Pancreas (tissue), 10 donors: ENCODE results near the gene MEOX1. TPM values are rescaled to one million over a fixed set of nuclear protein-coding genes. Genes with fewer than 3 reads are reported as not detected.
A peak's percentile ranks its signal among the peaks of the same experiment; 100 is the strongest.

Experiments
- ATAC-seq, 4 donors: fragments of 200-7000 bp; cut with Tn5 transposase; one replicate each; pipeline versions ENCODE4 v1.8.0 to v1.9.1; 2020; ENCODE audit warnings: mild to moderate bottlenecking in 4 of 4, moderate library complexity in 4 of 4
- DNase-seq, 6 donors: peaks; one replicate each; pipeline ENCODE4 v3.0.0-alpha.2; 2020
- FAIRE-seq: peaks from 2 replicates; lab custom pipeline; 2012; peaks lifted over from hg19 to GRCh38; lab: Jason Lieb, UNC
- H3K27ac ChIP-seq, 4 donors: fragments of 200-600 bp; sonication (generic); 1 replicate in 3 of 4; 2 replicates in 1 of 4; pipeline versions ENCODE4 v1.5.0 to v1.8.0; 2020
- H3K27me3 ChIP-seq, 4 donors: fragments of 200-600 bp; one replicate each; pipeline ENCODE4 v1.8.0; 2021
- H3K36me3 ChIP-seq, 3 donors: fragments of 200-600 bp; sonication (generic) in 1 of 3; one replicate each; pipeline versions ENCODE4 v1.5.0 to v1.8.0; 2020 to 2021
- H3K4me1 ChIP-seq, 3 donors: fragments of 200-600 bp; one replicate each; pipeline ENCODE4 v1.8.0; 2021
- H3K4me3 ChIP-seq, 4 donors: fragments of 200-600 bp; sonication (generic) in 2 of 4; one replicate each; pipeline versions ENCODE4 v1.5.0 to v1.8.0; 2020 to 2021
- H3K9me3 ChIP-seq, 4 donors: fragments of 200-600 bp; one replicate each; pipeline ENCODE4 v1.8.0; 2021
- CTCF ChIP-seq, 4 donors: fragments of 200-600 bp; sonication (generic) in 3 of 4; IDR thresholded peaks; one replicate each; pipeline versions ENCODE4 v1.5.0 to v1.8.0; 2021; ENCODE audit warnings: antibody characterized with exemption in 4 of 4
- WGBS, 2 donors: extraction: QIAGEN DNeasy Blood & Tissue Kit; methylation state at CpG; one replicate each; pipeline ENCODE4 v1.1.7; 2013; 5-methylcytosine and 5-hydroxymethylcytosine counted together
- intact Hi-C, 3 donors: fragments of 100-400 bp; cut with DNase I; formaldehyde crosslinking; loops; one replicate each; pipeline versions ENCODE4 v1.11.1 to v1.14.2; 2022
- polyA plus RNA-seq, 2 donors: library from polyadenylated mRNA; stranded (reverse); fragments of 200-250 nt; gene quantifications; one replicate each; pipeline ENCODE4 v1.2.3, GENCODE V29; 2013
- total RNA-seq, 6 donors: library from RNA; stranded (reverse); fragmentation: NEBNext Ultra II Directional in 4 of 6; extraction: Animal tissue kit (Norgen Biotek cat#: 25700) in 4 of 6; gene quantifications; one replicate each; pipeline versions ENCODE4 v1.2.1 to v1.2.4, GENCODE V29; 2021 to 2023
- donor health status: healthy with polysubstance abuse.
- donor health status: DM: no; HTN: no; CAD: no; lungs with moderate emphysema.
- donor health status: DM: no; HTN: no; CAD: no.
- donor health status: control.
- donor health status: control.
- donor health status: Bipolar disorder and iron deficiency.
- donor health status: DM: yes; HTN: yes; CAD: no.
- donor health status: DM: no; HTN: no; CAD: no.
- donor health status: DM: no; HTN: no; CAD: no.
- donor health status: DM: yes; HTN: yes; CAD: no.

MEOX1 gene
- total and polyA plus RNA-seq, 8 donors, result 0.28 to 4.3 (median 1.1) TPM

DNA sequence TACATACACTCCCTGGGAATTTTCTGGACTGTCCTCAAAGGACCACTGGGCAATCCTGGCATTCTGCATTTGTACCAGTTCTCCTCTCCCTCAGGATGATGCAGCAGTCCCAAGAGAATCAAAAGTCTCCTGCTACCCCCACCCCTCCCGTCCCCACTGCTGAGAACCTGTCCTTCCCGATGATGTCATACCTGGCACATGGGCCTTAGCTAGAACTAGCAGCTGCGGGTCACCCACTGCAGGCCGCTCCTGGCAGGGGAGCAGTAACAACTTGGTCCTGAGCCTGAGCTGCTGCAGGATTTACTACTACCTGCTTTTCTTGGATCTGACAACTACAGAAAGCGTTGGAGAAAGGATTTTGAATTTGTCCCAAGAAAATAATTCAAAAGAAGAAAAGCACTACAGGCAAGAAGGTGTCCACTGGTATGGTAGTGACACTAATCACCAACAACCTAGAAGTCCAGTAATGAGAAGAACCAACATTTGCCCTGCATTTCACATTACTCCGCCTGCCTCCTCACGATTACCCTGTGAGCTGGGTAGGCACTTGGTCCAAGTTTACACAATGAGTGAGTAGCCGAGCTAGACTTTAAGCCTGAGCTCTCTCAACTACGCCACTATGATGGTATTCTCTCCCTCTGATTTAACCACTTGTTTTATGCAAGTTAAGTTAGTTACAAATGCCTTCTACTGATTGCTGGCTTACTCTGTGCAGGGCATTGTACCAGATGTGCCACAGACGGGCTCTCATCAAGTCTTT, 60.3 kb downstream of the MEOX1 start:
- DNase-seq, result peak in 4 of 6 donors; percentile 22 to 40 (median 31)
- intact Hi-C loops, result no loop called here
- no peak for FAIRE-seq

DNA sequence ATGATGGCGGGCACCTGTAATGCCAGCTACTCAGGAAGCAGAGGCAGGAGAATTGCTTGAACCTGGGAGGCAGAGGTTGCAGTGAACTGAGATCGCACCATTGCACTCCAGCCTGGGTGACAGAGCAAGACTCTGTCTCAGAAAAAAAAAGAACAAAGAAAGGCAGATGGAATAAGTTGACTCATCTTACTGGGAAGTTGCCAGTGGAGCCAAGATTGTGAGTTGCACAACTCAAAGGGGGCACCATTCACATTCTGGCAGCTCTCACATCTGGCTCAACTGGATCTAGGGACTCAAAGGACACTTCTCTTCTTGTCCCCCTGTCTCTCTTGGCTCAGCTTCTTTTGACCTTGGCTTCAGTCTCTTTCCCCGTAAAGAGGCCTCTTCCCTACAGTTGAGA, 61.9 kb downstream of the MEOX1 start:
- intact Hi-C loops, result no loop called here
- Histone ChIP-seq H3K36me3 (no peaks in the 10 kb centered on the region), H3K27ac (no peak overlapping the region), H3K27me3 (no peaks in the 10 kb centered on the region), H3K4me3 (no peak overlapping the region), H3K4me1 (no peaks in the 10 kb centered on the region), H3K9me3 (no peaks in the 10 kb centered on the region)
- no peak for TF ChIP-seq CTCF (IDR thresholded peaks at IDR 0.05)
- DNase-seq (no peak), FAIRE-seq (no peak), ATAC-seq (peak in 1 of 4 donors; percentile 49)
- 88 to 89% methylated on average over 3 of the region's 3 CpGs for WGBS, 2 donors

More for the DNA sequence above, 60.3 kb downstream of the MEOX1 start:
- H3K27ac ChIP-seq, result no peak overlapping the region
- H3K4me3 ChIP-seq, result no peak overlapping the region
- 52 to 56% methylated on average over 10 of the region's 10 CpGs for WGBS, 2 donors
- H3K4me1 ChIP-seq, result no peaks in the 10 kb centered on the region
- ATAC-seq, result peak in 3 of 4 donors; percentile 67 to 75 (median 67)
- H3K36me3 ChIP-seq, result no peaks in the 10 kb centered on the region
- no peaks in the 10 kb centered on the region for H3K9me3 ChIP-seq
- H3K27me3 ChIP-seq, result no peaks in the 10 kb centered on the region
- no peak for TF ChIP-seq CTCF (IDR thresholded peaks at IDR 0.05)

DNA sequence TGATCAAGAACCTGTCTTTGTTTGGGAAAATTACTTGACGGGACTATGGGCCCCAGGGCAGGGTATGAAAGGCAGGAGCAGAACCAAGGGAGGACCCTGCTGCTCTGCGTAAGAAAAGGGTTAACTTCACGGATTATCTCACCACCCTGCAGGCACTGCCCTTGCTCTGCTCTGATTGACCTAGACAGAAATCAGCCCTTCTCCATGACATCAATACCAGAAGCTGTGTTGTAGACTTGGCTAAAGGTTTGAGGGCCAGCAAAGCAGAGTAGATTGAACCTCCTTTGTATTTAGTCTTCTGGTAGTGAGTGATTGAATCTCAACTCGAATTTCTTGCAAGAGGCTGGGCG, 62.7 kb downstream of the MEOX1 start:
- Histone ChIP-seq H3K36me3 (no peaks in the 10 kb centered on the region), H3K9me3 (no peaks in the 10 kb centered on the region), H3K4me3 (no peak overlapping the region), H3K27me3 (no peaks in the 10 kb centered on the region), H3K4me1 (no peaks in the 10 kb centered on the region), H3K27ac (no peak overlapping the region)
- TF ChIP-seq CTCF (IDR thresholded peaks at IDR 0.05), result no peak
- DNase-seq (no peak), FAIRE-seq (no peak), ATAC-seq (no peak)
- intact Hi-C loops, result no loop called here
- 56 to 68% methylated on average over 5 of the region's 5 CpGs for WGBS, 2 donors

DNA sequence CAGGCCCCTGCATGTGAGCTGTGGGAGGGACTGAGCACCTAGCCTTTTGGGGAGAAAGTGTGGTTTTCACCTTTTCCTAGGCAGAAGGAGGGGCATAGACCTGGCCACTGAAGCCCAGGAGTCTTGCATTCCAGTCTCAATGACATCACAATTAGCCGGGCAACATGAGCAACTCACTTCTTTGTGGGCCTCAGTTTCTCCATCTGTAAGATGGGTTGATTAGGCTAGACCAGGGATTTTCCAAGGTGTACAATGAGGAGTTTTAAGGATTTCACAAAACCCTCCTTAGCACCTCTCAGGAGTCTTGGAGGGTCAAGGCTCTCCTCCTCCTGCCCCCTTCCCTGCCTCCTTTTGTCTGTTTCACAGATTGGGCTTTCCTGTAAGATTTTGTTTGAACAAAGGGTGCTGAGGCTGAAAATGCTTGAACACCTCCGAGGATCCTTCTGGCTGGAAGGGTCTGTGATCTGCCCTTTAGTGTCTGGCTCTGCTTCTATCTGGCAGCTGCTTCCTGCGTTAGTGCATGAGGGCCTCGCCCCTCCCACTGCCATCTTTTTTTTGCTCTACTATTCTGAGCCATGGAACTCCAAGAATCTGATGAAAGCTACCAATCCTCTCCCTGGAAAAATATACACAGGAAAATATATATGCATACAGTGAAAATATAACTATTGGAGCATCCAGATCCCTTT, 63.2 kb downstream of the MEOX1 start:
- Histone ChIP-seq H3K4me1 (no peaks in the 10 kb centered on the region), H3K27ac (no peak overlapping the region), H3K4me3 (no peak overlapping the region), H3K36me3 (no peaks in the 10 kb centered on the region), H3K9me3 (no peaks in the 10 kb centered on the region), H3K27me3 (no peaks in the 10 kb centered on the region)
- TF ChIP-seq CTCF (IDR thresholded peaks at IDR 0.05), result no peak
- ATAC-seq, result no peak
- no peak for DNase-seq
- FAIRE-seq, result no peak
- intact Hi-C loops, result no loop called here
- WGBS, 2 donors, result 77 to 82% methylated on average over 4 of the region's 4 CpGs
